Activated CD4-positive, alpha-beta T cell treated with anti-CD3 and anti-CD28 coated beads, Interleukin-2, amount 10 ng/mL, durations not matched to agents 24 days and 14 days (primary cell): ENCODE data around the gene RNU2-63P. TPM values are rescaled to one million over a fixed set of nuclear protein-coding genes. Genes with fewer than 3 reads are reported as not detected.
"Not testable (repeated sequence)": the region's sequence is repeated elsewhere in the genome, so short reads cannot be mapped to it uniquely, and the experiment has no call there.

Experiments used
- DNase-seq: peaks from one replicate; pipeline ENCODE4 v3.0.0; 2022
- H3K27ac Mint-ChIP-seq: one replicate; pipeline ENCODE4 v1.8.0; 2022; ENCODE audit warnings: mild to moderate bottlenecking, mixed read lengths
- H3K27me3 Mint-ChIP-seq: one replicate; pipeline ENCODE4 v1.8.0; 2022; ENCODE audit warnings: mixed read lengths
- H3K36me3 Mint-ChIP-seq: one replicate; pipeline ENCODE4 v1.8.0; 2022; ENCODE audit warnings: low read depth, mild to moderate bottlenecking, mixed read lengths
- H3K4me1 Mint-ChIP-seq: one replicate; pipeline ENCODE4 v1.8.0; 2021; ENCODE audit warnings: mixed read lengths
- H3K4me3 Mint-ChIP-seq: one replicate; pipeline ENCODE4 v1.8.0; 2022; ENCODE audit warnings: mild to moderate bottlenecking, moderate library complexity, mixed read lengths
- H3K9me3 Mint-ChIP-seq: one replicate; pipeline ENCODE4 v1.8.0; 2021; ENCODE audit warnings: mixed read lengths
- intact Hi-C: fragments of 100-400 bp; cut with micrococcal nuclease; formaldehyde crosslinking; loops from one replicate; pipeline ENCODE4 v1.15.1; 2023
- total RNA-seq: library from RNA; stranded (reverse); gene quantifications from 2 replicates; pipeline ENCODE4 v1.2.3, GENCODE V29; 2022

The RNU2-63P gene
- total RNA-seq, 1 donor from 2014 or later: 34.9 TPM

GRCh38 chr2:87992569-87992968 is 23.8 kb downstream of the RNU2-63P start:
- H3K36me3 Mint-ChIP-seq, H3K4me1 Mint-ChIP-seq, DNase-seq, intact Hi-C loops, H3K9me3 Mint-ChIP-seq, H3K4me3 Mint-ChIP-seq, H3K27me3 Mint-ChIP-seq, H3K27ac Mint-ChIP-seq: not testable (repeated sequence)

DNA sequence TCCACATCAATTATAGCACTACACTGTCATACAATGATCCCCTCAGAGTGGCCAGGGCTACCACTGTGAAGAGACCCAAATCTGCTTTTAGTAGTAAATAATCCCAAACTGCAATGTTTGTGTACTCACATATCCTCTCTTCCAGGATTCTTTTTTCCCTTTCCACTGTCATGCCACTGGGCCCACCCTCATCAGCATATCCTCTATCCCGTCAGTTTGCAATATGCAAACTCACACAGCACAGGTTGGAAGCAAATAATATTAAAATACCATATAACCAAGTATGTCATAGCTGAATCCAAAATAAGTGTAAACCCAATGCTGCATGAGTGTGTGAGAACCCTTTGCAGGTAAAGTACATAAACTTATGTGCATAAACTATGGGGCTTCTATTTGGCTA is 28.9 kb downstream of the RNU2-63P start:
- DNase-seq, H3K27ac Mint-ChIP-seq, H3K36me3 Mint-ChIP-seq, H3K4me3 Mint-ChIP-seq, intact Hi-C loops, H3K4me1 Mint-ChIP-seq, H3K27me3 Mint-ChIP-seq, H3K9me3 Mint-ChIP-seq: not testable (repeated sequence)

DNA sequence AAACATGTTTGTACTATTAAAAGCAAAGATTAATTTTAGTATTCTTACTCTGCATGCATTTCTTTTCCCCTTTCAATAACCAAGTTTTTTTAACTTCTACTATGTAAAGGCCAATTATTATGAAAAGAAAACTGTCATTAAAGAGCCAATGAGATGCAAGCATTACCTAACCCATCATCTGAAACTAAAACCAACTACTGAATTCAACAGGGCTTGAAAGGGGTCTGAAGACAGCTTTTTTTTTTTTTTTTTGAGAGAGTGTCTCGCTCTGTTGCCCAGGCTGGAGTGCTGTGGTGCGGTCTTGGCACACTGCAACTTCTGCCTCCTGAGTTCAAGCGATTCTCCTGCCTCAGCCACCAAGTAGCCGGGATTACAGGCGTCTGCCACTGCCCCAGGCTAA is 30.4 kb downstream of the RNU2-63P start:
- H3K36me3 Mint-ChIP-seq, H3K27me3 Mint-ChIP-seq, H3K4me1 Mint-ChIP-seq, intact Hi-C loops, H3K4me3 Mint-ChIP-seq, DNase-seq, H3K27ac Mint-ChIP-seq, H3K9me3 Mint-ChIP-seq: not testable (repeated sequence)

DNA sequence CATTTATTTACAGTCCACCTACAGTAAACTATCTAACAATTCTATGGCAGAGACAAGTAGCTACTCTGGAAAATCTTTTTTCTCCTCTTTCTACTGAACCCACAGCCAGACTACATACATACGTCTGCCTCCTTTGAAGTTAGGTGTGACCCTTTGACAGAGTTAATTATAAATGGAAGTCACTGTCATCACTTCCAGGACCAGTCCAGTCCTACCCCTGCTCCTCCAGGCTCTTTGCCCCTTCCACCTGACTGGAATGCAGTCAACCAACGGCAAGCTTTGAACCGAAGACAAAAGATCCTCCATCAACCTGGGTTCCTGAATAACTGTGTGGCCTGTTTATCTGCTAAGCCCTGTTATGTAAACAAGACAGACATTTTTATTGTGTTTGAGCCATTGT is 35.2 kb downstream of the RNU2-63P start:
- intact Hi-C loops, DNase-seq, H3K27ac Mint-ChIP-seq, H3K4me1 Mint-ChIP-seq, H3K9me3 Mint-ChIP-seq, H3K4me3 Mint-ChIP-seq, H3K27me3 Mint-ChIP-seq, H3K36me3 Mint-ChIP-seq: not testable (repeated sequence)

GRCh38 chr2:87972385-87972784 is 44.0 kb downstream of the RNU2-63P start:
- H3K4me1 Mint-ChIP-seq, intact Hi-C loops, DNase-seq, H3K27me3 Mint-ChIP-seq, H3K4me3 Mint-ChIP-seq, H3K9me3 Mint-ChIP-seq, H3K36me3 Mint-ChIP-seq, H3K27ac Mint-ChIP-seq: not testable (repeated sequence)

Other genes with a start within 250 kb of the RNU2-63P start
- gene RGPD2, start 190.8 kb downstream of the RNU2-63P start, total RNA-seq: 1.4 and 2.4 TPM in 2 replicates
- 16.5 and 16.9 TPM in 2 replicates for gene KRCC1, start 39.2 kb upstream of the RNU2-63P start, total RNA-seq
- gene SMYD1, start 51.3 kb upstream of the RNU2-63P start, total RNA-seq: not detected in 2 replicates
- gene FABP1, start 111.5 kb upstream of the RNU2-63P start, total RNA-seq: not detected in 2 replicates
- gene THNSL2, start 153.8 kb upstream of the RNU2-63P start, total RNA-seq: 0.17 and 0.49 TPM in 2 replicates